Measurements from ENCODE around the gene CLEC4A. TPM values are rescaled to one million over a fixed set of nuclear protein-coding genes. Genes with fewer than 3 reads are reported as not detected.
"Not testable (repeated sequence)": the region's sequence is repeated elsewhere in the genome, so short reads cannot be mapped to it uniquely, and the experiment has no call there.

The CLEC4A gene
- total RNA-seq, 2 experiments from 2014 or later: 0.34 TPM; not detected in 1

DNA sequence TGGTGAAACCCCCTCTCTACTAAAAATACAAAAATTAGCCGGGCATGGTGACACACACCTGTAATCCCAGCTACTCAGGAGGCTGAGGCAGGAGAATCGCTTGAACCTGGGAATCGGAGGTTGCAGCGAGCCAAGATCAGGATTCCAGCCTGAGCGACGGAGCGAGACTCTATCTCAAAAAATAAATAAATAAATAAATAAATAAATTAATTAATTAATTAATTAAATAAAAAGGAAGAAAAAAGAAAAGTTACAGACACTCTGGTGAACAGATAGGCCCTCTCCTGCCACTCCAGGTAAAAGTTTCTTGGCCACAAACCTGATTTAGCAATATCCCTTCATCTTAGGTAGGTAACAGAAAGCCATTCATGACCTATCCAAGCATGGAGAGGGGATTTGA lies 59.5 kb downstream of the CLEC4A start:
- CTCF ChIA-PET; H3K27me3 Mint-ChIP-seq (ENCODE audit: low read depth); DNase-seq; H3K27ac Mint-ChIP-seq; ATAC-seq; H3K4me3 Mint-ChIP-seq; H3K36me3 Mint-ChIP-seq (ENCODE audit: low read depth); H3K9me3 Mint-ChIP-seq (ENCODE audit: insufficient read depth): not testable (repeated sequence)
- peaks cover 12% of the 10 kb centered on the region for H3K4me1 Mint-ChIP-seq (ENCODE audit: low read depth)
- POLR2A ChIA-PET: interaction anchor here (0.7 kb wide), 1 partner anchor 30 kb away, joined by 3 read pairs; no protein-coding TSS in a partner anchor

DNA sequence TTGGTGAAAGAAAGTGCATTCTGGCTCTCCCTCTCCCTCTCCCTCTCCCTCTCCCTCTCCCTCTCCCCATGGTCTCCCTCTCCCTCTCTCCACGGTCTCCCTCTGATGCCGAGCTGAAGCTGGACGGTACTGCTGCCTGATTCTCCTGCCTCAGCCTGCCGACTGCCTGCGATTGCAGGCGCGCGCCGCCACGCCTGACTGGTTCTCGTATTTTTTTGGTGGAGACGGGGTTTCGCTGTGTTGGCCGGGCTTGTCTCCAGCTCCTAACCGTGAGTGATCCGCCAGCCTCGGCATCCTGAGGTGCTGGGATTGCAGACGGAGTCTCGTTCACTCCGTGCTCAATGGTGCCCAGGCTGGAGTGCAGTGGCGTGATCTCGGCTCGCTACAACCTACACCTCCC lies 59.9 kb downstream of the CLEC4A start:
- CTCF ChIA-PET; DNase-seq; H3K27ac Mint-ChIP-seq; H3K4me3 Mint-ChIP-seq; ATAC-seq; POLR2A ChIA-PET; H3K27me3 Mint-ChIP-seq (ENCODE audit: low read depth); H3K9me3 Mint-ChIP-seq (ENCODE audit: insufficient read depth); H3K36me3 Mint-ChIP-seq (ENCODE audit: low read depth): not testable (repeated sequence)
- peaks cover 12% of the 10 kb centered on the region for H3K4me1 Mint-ChIP-seq (ENCODE audit: low read depth)

DNA sequence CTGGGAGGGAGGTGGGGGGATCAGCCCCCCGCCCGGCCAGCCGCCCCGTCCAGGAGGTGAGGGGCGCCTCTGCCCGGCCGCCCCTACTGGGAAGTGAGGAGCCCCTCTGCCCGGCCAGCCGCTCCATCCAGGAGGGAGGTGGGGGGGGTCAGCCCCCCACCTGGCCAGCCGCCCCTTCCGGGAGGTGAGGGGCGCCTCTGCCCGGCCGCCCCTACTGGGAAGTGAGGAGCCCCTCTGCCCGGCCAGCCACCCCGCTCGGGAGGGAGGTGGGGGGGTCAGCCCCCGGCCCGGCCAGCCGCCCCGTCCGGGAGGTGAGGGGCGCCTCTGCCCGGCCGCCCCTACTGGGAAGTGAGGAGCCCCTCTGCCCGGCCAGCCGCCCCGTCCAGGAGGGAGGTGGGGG lies 60.8 kb downstream of the CLEC4A start:
- peaks cover 12% of the 10 kb centered on the region for H3K4me1 Mint-ChIP-seq (ENCODE audit: low read depth)
- ATAC-seq; DNase-seq; CTCF ChIA-PET; H3K36me3 Mint-ChIP-seq (ENCODE audit: low read depth); H3K4me3 Mint-ChIP-seq; H3K9me3 Mint-ChIP-seq (ENCODE audit: insufficient read depth); H3K27ac Mint-ChIP-seq; POLR2A ChIA-PET; H3K27me3 Mint-ChIP-seq (ENCODE audit: low read depth): not testable (repeated sequence)

DNA sequence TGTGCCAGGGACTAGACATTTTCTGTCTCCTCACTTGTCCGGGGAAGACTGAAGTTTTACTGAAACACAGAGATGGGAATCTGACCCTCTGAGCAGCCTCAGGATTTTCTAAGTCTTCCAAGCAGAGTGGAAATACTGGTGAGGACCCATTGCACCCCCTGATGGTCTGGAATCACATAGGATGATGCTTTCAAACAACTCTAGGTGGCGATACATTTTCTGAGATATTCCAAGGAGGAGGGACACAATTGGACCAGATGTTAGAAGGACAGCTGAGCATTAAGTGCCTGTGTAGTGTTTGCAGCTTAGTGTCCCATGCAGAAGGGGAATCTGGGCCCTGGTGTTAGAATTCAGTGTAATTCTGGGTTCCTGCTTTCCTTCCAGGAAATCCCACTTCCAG lies 64.7 kb downstream of the CLEC4A start:
- POLR2A ChIA-PET; H3K27me3 Mint-ChIP-seq (ENCODE audit: low read depth); H3K4me3 Mint-ChIP-seq; H3K36me3 Mint-ChIP-seq (ENCODE audit: low read depth); CTCF ChIA-PET; ATAC-seq; H3K27ac Mint-ChIP-seq; DNase-seq; H3K4me1 Mint-ChIP-seq (ENCODE audit: low read depth); H3K9me3 Mint-ChIP-seq (ENCODE audit: insufficient read depth): not testable (repeated sequence)

Other genes starting within 250 kb of the CLEC4A start
- 100 to 1,000 TPM; 255 to 266 TPM for gene SLC2A3, start 187.4 kb upstream of the CLEC4A start, total RNA-seq
- 10 to 100 TPM; 16.9 to 17.1 TPM for gene FOXJ2, start 90.9 kb upstream of the CLEC4A start, total RNA-seq
- gene C3AR1, start 57.3 kb upstream of the CLEC4A start, total RNA-seq: 1 to 10 TPM; 8.8 to 9.1 TPM
- 10 to 100 TPM; 31.9 to 34.3 TPM for gene NECAP1, start 41.3 kb upstream of the CLEC4A start, total RNA-seq
- not detected for gene ZNF705A, start 33.4 kb downstream of the CLEC4A start, total RNA-seq
- gene FAM90A1, start 104.0 kb downstream of the CLEC4A start, total RNA-seq: under 1 TPM in 1 of 2 experiments, not detected in 1; 0.10 TPM

Data from activated CD8-positive, alpha-beta T cell treated with anti-CD3 and anti-CD28 coated beads, Interleukin-2, amount 10 ng/mL, durations not matched to agents 7 days and 5 days (primary cell).